Fibroblast of skin of back (primary cell): ENCODE data around the gene XKRX. TPM values are rescaled to one million over a fixed set of nuclear protein-coding genes. Genes with fewer than 3 reads are reported as not detected.

Experiments used
- DNase-seq: peaks from one replicate; pipeline ENCODE4 v3.0.0-alpha.2; 2013
- polyA plus RNA-seq, 2 experiments: library from polyadenylated mRNA; unstranded; fragments of 120-200 nt; gene quantifications; one replicate each; pipeline ENCODE4 v1.2.1, GENCODE V29; 2013; ENCODE audit not compliant: insufficient read length in 2 of 2

XKRX gene
- not detected for polyA plus RNA-seq (2013, experiment 1 of 2; ENCODE audit: insufficient read length)
- polyA plus RNA-seq (2013, experiment 2 of 2; ENCODE audit: insufficient read length): not detected

GRCh38 chrX:100928660-100929613 lies at the start of gene XKRX:
TSS of gene XKRX (minus strand) at chrX:100928917. CDS start at chrX:100928304, 613 bp downstream.
- DNase-seq: peak; percentile 1

DNA sequence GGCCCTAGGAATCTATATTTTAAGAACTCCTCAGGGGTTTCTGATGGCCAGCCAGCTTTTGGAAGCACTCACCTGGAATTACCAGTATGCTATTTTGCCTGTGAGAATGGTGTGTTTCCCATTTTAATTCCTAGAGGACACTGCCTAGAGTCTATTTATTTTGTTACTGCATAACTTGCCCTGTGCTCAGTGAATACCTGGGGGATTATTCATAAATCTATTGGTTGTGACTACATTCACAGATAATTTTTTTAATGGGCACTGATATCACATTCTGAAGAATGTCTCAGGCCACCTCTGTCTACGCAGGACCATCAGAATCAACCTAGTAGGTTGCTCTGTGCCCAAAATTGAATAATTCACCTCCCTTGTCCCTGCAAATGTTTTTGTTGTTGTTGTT lies 47.5 kb upstream of the XKRX start:
- no peak for DNase-seq

DNA sequence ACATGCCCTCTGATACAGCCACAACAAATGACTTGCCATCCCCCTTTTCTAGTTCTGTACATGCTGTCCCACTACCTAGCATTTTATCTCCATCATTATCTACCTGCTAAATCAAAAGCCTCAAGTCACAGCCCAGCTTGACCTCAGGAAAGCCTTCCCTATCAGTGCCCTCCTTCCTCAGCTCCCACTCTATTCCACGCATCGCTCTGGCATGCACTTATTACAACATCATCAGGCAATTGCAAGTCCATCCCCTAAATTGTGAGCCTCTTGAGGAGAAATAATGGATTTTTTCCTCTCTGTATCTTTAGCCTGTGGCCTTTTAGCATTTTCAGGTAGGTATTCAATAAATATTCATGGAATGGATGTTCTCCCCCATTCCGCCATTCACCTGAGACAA lies 46.5 kb upstream of the XKRX start:
- no peak for DNase-seq

DNA sequence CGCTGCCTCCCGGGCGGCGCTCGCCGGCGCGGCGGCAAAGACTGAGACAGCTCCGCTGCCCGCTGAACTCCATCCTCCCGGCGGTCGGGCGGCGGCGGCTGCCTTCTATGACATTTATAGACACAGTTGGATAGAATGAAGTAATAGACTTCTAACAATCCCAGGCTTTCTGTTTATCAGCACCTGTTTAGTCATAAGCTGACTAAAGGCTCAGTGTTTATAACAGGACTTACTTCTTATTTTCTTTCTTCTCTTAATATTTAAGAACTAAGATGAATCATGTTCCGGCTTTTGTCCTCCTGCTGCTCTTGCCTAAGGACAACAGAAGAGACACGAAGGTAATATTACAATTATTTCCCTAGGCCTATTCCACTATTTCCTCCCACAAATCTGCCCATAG lies 44.7 kb upstream of the XKRX start:
- no peak for DNase-seq

- no peak for DNase-seq
Observed at GRCh38 chrX:100969936-100970335, 41.2 kb upstream of the XKRX start.

- DNase-seq: no peak
Observed at GRCh38 chrX:100969408-100969807, 40.7 kb upstream of the XKRX start, which contains the start of gene ARL13A. TSS of gene ARL13A (plus strand) at chrX:100969708. CDS start at chrX:100973690, 3,982 bp downstream.

DNA sequence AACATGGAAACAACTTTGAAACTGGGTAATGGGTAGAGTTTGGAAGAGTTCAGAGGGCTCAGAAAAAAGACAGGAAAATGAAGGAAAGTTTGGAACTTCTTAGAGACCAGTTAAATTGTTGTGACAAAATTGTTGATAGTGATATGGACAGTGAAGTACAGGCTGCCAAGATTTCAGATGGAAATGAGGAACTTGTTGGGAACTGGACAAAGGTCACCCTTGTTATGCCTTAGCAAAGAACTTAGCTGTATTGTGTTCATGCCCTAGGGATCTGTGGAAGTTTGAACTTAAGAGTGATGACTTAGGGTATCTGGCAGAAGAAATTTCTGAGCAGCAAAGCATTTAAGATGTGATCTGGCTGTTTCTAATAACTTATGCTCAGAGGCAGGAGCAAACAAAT lies 35.6 kb upstream of the XKRX start:
- no peak for DNase-seq

DNA sequence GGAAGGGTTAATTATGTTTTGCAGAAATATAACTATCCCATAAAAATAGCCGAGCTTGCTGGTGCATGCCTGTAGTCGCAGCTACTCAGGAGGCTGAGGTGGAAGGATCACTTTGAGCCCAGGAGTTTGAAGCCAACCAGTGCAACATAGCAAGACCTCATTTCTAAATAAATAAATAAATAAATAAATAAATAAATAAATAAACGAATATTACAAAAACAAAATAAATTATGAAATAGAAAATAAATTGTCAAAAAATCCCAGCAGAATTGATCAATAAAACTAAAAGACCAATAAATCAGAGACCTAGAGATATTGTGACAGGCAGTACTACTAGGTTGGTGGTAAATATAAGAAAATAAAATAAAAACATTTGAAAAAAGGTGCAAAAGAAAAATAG lies 34.1 kb upstream of the XKRX start:
- no peak for DNase-seq

DNA sequence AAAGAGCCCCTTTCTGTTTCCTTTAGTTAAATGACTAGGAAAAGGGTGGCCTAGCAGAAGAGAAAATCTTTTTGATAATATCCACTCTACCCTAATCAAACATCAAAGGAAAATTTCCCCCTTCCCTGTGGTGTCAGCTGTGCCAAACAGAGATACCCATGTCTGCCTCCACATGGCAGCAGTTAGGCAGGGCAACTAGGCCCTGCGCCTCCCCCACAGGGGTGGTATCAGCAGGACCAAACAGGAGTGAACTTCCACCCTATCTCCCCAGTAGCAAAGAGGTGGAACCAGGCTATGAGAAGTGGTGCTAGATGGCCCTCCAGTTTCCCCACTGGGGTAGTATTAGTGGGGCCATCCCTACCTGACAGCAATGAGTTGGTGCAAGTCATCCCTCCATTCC lies 19.8 kb upstream of the XKRX start:
- no peak for DNase-seq

GRCh38 chrX:100946299-100946927 lies 17.7 kb upstream of the XKRX start:
- no peak for DNase-seq

DNA sequence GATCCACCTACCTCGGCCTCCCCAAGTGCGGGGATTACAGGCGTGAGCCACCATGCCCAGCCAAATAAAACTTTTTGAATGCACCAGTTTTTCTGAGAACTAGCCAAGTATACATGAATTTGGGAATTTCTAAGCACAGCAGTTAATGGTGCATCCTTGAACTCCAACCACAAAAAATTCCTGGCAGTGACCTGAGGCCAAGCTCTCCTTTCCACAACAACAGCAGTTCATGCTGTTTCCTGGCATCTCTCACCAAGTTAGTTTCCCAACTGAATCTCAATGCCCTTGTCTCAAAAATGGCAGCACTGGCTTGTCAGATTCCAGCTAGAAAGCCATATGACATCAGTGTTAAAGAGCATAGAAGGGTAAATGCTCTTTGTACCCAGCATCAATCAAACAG lies 15.9 kb upstream of the XKRX start:
- no peak for DNase-seq

DNA sequence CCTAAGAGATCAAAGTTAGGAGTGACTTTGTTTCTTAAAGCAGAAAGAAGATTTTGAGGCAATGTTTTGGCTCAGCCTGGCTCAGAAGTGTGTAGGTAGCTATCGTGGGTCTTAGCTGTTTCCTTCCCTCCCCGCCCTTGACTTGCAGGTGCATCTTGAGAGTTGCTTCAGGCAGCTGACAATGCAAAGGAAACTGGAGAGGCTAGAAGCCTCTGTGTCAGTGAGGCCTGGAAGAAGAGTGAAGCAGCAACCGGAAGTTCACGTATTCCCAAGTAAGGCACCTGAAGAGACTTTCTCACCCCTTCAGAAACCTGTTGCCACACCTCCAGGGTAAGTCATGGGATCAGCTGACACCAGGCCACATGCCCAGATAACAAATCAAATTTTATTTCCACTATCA lies 10.6 kb upstream of the XKRX start:
- no peak for DNase-seq

DNA sequence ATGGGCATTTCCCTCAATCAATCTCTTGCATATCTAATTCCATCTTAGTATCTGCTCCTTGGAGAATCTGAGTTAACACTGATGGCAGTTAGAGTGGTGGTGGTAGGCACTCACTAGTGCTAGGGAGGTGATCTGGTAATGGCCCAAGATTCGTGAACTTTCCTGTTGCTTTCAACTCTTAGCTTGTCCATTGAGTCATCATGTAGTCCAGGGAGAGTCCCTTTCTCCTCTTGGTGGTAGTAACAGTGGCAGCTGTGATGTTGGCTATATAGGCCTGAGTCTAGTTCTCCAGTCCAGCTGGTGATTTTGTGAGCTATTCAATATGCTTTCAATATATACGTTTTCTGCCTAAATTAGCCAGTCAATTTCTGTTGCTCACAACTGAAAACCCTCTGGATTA lies 7.0 kb upstream of the XKRX start:
- no peak for DNase-seq

- DNase-seq: no peak
Observed at GRCh38 chrX:100931925-100932285, 3.2 kb upstream of the XKRX start.

DNA sequence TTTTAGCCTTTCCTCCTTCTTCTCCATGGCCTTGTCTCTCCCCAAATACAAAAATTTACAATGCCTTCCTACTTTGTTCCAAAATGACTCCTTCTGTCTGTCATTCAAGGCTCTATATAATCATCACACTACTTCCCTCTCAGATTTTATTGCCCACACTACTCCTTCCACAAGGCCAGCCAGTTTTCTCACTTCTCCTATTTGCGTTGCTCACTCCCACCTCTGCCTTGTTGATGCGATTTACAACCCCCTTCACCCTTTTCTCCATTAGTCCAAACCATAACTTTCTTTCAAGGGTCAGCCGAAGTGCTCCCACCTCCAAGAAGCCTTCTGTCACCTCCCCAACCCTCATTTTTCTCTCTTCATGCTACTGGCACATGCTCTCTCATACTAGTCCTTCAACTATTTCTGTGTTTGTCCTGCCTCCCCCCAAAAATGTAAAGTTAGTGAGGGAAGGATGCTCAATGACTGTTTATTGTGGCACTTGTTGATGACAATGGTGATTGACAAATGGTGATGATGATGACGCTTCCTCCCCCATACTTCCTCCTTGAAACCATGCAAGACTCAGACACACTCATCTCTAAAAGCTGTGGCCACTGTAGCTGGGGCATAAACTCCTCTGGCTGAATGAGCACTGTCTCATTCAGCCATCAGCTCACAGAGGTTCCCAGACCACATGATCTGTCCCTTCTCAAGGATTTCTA lies 2.7 kb upstream of the XKRX start:
- DNase-seq: no peak

GRCh38 chrX:100926453-100926852 lies 2.3 kb downstream of the XKRX start:
- DNase-seq: no peak

DNA sequence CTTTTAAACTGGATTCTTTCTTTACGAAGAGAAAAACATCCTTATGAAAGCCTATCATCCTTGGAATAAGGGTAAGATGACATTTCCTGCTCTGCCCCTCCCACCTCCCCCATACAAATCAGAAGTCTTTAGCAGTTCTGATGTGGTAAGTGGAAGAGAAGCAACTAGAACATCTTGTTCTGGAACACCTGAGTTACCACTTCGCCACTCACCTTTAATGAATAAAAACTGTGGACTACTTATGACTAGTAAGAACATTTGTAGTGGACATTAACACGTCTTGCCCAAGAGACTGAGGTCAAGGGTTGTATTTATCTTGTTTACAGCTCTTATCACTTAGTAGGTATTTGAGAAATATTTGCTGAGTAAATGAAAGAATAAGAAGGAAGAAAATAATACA lies 4.3 kb downstream of the XKRX start:
- DNase-seq: no peak

GRCh38 chrX:100915562-100915961 lies 13.2 kb downstream of the XKRX start:
- no peak for DNase-seq

- DNase-seq: no peak
Observed at GRCh38 chrX:100913111-100913510, 15.6 kb downstream of the XKRX start.

- DNase-seq: no peak
Observed at GRCh38 chrX:100911731-100912130, 17.0 kb downstream of the XKRX start.

- DNase-seq: no peak
Observed at GRCh38 chrX:100905620-100906019, 23.1 kb downstream of the XKRX start.

GRCh38 chrX:100904433-100904832 lies 24.3 kb downstream of the XKRX start:
- DNase-seq: no peak
